ENCODE measurements around the gene PAQR8.

DNA sequence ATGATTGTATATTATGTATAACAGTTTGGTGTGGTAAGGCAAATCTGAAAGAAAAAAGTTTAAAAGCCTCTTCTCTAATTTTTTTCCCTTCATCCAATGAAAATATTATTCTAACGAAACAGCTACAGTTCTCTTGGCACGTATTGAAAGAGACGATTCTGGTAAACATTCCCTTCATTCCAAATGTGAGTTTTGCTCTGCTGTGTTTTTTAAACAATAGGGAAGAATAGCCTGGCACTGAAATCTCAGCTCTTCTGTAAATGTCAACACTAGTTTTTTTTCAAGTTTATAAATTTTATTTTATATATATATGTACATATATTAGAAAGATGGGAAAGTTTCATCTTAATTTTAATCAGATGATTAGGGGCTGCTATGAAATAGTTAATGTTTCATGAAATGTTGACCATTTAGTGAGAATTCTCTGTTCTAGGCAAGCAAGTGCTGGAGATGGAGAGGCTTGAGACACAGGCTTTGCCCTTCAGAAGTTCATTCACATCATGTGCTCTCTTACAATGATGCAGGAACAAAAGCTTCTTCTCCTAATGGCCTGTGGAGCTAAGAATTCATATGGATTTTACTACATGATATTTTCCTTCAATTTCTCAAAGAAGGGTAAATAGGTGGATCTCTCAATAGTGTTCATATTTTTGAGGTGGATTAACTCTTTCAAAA is 4.1 kb downstream of the PAQR8 start:
- TF ChIP-seq YY1 (IDR thresholded peaks at IDR 0.05; ENCODE audit: low read depth) (no peak), RCOR1 (IDR thresholded peaks at IDR 0.05; ENCODE audit: low read length) (no peak)
